ENCODE results near the gene GMEB2. TPM values are rescaled to one million over a fixed set of nuclear protein-coding genes. Genes with fewer than 3 reads are reported as not detected.
A peak's percentile ranks its signal among the peaks of the same experiment; 100 is the strongest.

Gene GMEB2
- total RNA-seq, 2 experiments from 2014 or later, result 16.2 to 16.3 TPM

GRCh38 chr20:63547725-63548480 is 79.0 kb downstream of the GMEB2 start, which contains the start of gene SRMS:
SRMS (minus strand) TSS chr20:63547749; CDS start chr20:63547463, 286 bp downstream.
- Mint-ChIP-seq H3K9me3 (no peaks in the 10 kb centered on the region), H3K27me3 (peaks cover 7% of the 10 kb centered on the region), H3K36me3 (ENCODE audit: low read depth) (no peaks in the 10 kb centered on the region), H3K4me1 (ENCODE audit: low read depth) (peaks cover 8% of the 10 kb centered on the region), H3K27ac (no peak within 1 kb of the TSS), H3K4me3 (no peak within 1 kb of the TSS)
- intact Hi-C loops (cut with micrococcal nuclease), result no loop called here
- TF ChIP-seq CTCF (IDR thresholded peaks at IDR 0.05), result no peak
- ChIA-PET POLR2A (no interaction called here), CTCF (no interaction called here)
- DNase-seq (no peak), ATAC-seq (no peak)

- peaks cover 7% of the 10 kb centered on the region for H3K27me3 Mint-ChIP-seq
- DNase-seq, result no peak
- TF ChIP-seq CTCF (IDR thresholded peaks at IDR 0.05), result no peak
- no peak for ATAC-seq
- peaks cover 2% of the 10 kb centered on the region for H3K4me1 Mint-ChIP-seq (ENCODE audit: low read depth)
- H3K27ac Mint-ChIP-seq, result no peak overlapping the region
- ChIA-PET CTCF (interaction anchor here (1.1 kb wide), 1 partner anchor 9 kb away, joined by 3 read pairs; no protein-coding TSS in a partner anchor), POLR2A (no interaction called here)
- H3K36me3 Mint-ChIP-seq (ENCODE audit: low read depth), result no peaks in the 10 kb centered on the region
- intact Hi-C loops (cut with micrococcal nuclease), result no loop called here
- H3K9me3 Mint-ChIP-seq, result no peaks in the 10 kb centered on the region
- H3K4me3 Mint-ChIP-seq, result no peak overlapping the region
Observed at GRCh38 chr20:63546956-63547724, 79.8 kb downstream of the GMEB2 start.

GRCh38 chr20:63546256-63546955 is 80.5 kb downstream of the GMEB2 start:
- DNase-seq, result no peak
- no peak for ATAC-seq
- ChIA-PET POLR2A (interaction anchor here (1.5 kb wide), 1 partner anchor 29 kb away, joined by 4 read pairs; no protein-coding TSS in a partner anchor), CTCF (interaction anchor here (0.9 to 1.1 kb wide), 2 partner anchors 9 kb away, joined by 3 read pairs; partner anchors contain the start of gene PTK6)
- Mint-ChIP-seq H3K27me3 (peaks cover 7% of the 10 kb centered on the region), H3K9me3 (no peaks in the 10 kb centered on the region), H3K4me3 (no peak overlapping the region), H3K4me1 (ENCODE audit: low read depth) (peaks cover 2% of the 10 kb centered on the region), H3K27ac (no peak overlapping the region), H3K36me3 (ENCODE audit: low read depth) (no peaks in the 10 kb centered on the region)
- TF ChIP-seq CTCF (IDR thresholded peaks at IDR 0.05), result no peak
- intact Hi-C loops (cut with micrococcal nuclease), result no loop called here

GRCh38 chr20:63545814-63546213 is 81.1 kb downstream of the GMEB2 start:
- H3K4me3 Mint-ChIP-seq, result no peak overlapping the region
- H3K27ac Mint-ChIP-seq, result no peak overlapping the region
- H3K4me1 Mint-ChIP-seq (ENCODE audit: low read depth), result peaks cover 2% of the 10 kb centered on the region
- ChIA-PET POLR2A (interaction anchor here (1.5 kb wide), 1 partner anchor 29 kb away, joined by 4 read pairs; no protein-coding TSS in a partner anchor), CTCF (interaction anchor here (0.9 to 1.1 kb wide), 2 partner anchors 8 to 10 kb away, joined by 3 read pairs; partner anchors contain the start of gene PTK6)
- peaks cover 5% of the 10 kb centered on the region for H3K27me3 Mint-ChIP-seq
- intact Hi-C loops (cut with micrococcal nuclease), result no loop called here
- ATAC-seq (peak; percentile 17), DNase-seq (no peak)
- H3K36me3 Mint-ChIP-seq (ENCODE audit: low read depth), result no peaks in the 10 kb centered on the region
- H3K9me3 Mint-ChIP-seq, result no peaks in the 10 kb centered on the region
- TF ChIP-seq CTCF (IDR thresholded peaks at IDR 0.05), result no peak

Data from activated CD8-positive, alpha-beta T cell treated with anti-CD3 and anti-CD28 coated beads for 36 hours (primary cell).